Measurements from ENCODE around the gene ADAR. TPM values are rescaled to one million over a fixed set of nuclear protein-coding genes. Genes with fewer than 3 reads are reported as not detected.

ADAR gene
- total and polyA plus RNA-seq, 8 donors = 23.6 to 173 (median 57.7) TPM

DNA sequence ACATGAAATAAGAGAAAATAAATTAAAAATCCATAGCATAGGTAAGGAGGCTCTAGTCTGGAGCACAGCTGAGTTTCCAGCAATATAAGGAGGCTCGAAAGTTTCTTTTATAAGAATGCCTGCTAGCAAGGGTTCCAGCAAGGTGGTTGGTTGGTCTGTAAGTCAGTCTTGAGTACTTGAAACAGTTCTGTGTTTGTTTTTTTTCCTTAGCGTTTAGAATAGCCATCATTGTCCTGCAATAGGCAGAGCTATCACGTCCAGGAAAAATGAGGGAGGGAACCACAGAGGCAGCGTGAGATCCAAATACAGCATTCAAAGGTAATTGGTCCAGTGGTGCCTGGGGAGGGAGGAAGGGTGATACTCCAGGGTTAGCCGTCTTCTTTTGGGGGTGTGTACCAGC lies 57.9 kb downstream of the ADAR start:
- WGBS, 5 donors = 44 to 63% (median 47%) methylated on average over 5 of the region's 5 CpGs
- no peak overlapping the region for H3K4me3 ChIP-seq
- no peak for TF ChIP-seq EP300 (IDR thresholded peaks at IDR 0.05)
- TF ChIP-seq POLR2AphosphoS5 (IDR thresholded peaks at IDR 0.05) = no peak
- TF ChIP-seq, protein P1, sequence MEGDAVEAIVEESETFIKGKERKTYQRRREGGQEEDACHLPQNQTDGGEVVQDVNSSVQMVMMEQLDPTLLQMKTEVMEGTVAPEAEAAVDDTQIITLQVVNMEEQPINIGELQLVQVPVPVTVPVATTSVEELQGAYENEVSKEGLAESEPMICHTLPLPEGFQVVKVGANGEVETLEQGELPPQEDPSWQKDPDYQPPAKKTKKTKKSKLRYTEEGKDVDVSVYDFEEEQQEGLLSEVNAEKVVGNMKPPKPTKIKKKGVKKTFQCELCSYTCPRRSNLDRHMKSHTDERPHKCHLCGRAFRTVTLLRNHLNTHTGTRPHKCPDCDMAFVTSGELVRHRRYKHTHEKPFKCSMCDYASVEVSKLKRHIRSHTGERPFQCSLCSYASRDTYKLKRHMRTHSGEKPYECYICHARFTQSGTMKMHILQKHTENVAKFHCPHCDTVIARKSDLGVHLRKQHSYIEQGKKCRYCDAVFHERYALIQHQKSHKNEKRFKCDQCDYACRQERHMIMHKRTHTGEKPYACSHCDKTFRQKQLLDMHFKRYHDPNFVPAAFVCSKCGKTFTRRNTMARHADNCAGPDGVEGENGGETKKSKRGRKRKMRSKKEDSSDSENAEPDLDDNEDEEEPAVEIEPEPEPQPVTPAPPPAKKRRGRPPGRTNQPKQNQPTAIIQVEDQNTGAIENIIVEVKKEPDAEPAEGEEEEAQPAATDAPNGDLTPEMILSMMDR (IDR thresholded peaks at IDR 0.05) = no peak
- TF ChIP-seq POLR2A (IDR thresholded peaks at IDR 0.05) = no peak
- no peak overlapping the region for H3K27ac ChIP-seq
- H3K27me3 ChIP-seq = no peaks in the 10 kb centered on the region
- peaks cover 63 to 68% (median 65%) of the 10 kb centered on the region in 4 donors for H3K36me3 ChIP-seq
- intact Hi-C loops (cut with DNase I; ENCODE audit: low total_unique reads) = no loop called here
- H3K9me3 ChIP-seq = no peaks in the 10 kb centered on the region
- H3K4me1 ChIP-seq = peaks cover 11 to 68% (median 43%) of the 10 kb centered on the region in 4 donors
- no peak for DNase-seq

DNA sequence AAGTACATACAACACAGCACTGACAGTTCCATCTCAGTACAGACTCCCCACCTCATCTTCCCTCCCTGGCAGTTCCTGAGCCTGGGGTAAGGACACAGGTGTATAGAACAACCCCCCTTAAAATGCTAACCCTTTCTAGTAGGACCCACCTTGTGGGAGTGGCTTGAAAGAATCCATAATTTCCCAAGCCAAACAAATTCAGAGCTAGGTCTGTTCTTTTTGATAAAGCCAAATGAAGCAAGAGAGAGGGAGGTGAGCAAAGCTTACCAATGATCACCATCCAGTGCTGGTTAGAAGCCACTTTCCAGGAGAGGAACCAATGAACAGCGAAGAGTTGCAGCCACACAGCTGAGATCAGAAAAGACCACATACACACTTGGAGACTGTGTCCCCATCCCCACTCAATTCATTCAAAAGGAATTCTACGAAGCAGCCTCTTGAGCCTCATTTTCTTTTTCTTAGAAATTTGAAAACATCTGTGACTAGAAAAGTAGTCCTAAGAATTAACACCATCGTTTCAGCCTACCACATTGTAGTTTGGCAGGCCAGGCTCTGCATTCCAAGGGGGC lies 58.7 kb downstream of the ADAR start:
- H3K27me3 ChIP-seq = no peaks in the 10 kb centered on the region
- peaks cover 56 to 60% (median 57%) of the 10 kb centered on the region in 4 donors for H3K36me3 ChIP-seq
- no peaks in the 10 kb centered on the region for H3K9me3 ChIP-seq
- H3K27ac ChIP-seq = peak overlapping the region in 2 of 5 donors; percentile 36 to 58
- DNase-seq = no peak
- TF ChIP-seq EP300 (IDR thresholded peaks at IDR 0.05) (no peak), POLR2AphosphoS5 (IDR thresholded peaks at IDR 0.05) (no peak), POLR2A (IDR thresholded peaks at IDR 0.05) (no peak)
- TF ChIP-seq, protein P1 (IDR thresholded peaks at IDR 0.05) = no peak
- intact Hi-C loops (cut with DNase I; ENCODE audit: low total_unique reads) = no loop called here
- no peak overlapping the region for H3K4me3 ChIP-seq
- WGBS, 5 donors = 70 to 83% (median 79%) methylated on average over 3 of the region's 3 CpGs
- H3K4me1 ChIP-seq = peaks cover 11 to 64% (median 40%) of the 10 kb centered on the region in 4 donors

DNA sequence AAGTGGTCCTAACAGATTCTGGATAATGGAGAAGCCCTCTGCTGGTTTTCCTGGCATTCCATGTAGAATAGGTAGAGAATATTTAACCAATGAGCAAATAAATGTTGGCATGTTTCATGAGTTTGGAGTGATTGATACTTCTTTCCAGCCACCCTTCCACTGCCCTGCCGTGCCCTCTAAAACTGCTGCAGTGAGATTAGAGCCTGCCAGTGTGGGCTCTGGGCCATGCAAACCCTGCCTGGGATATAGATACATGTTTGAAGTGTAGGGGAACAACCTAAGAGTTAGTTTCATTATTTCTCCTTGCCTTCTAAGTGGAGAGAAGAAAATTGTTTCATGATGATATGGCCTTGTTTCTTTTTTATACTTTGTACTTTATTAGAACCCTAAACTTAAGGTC lies 60.0 kb downstream of the ADAR start:
- intact Hi-C loops (cut with DNase I; ENCODE audit: low total_unique reads) = no loop called here
- TF ChIP-seq POLR2AphosphoS5 (IDR thresholded peaks at IDR 0.05) (peak in 1 of 3 donors; percentile 27), POLR2A (IDR thresholded peaks at IDR 0.05) (no peak), EP300 (IDR thresholded peaks at IDR 0.05) (no peak)
- TF ChIP-seq, protein P1 (IDR thresholded peaks at IDR 0.05) = no peak
- H3K27me3 ChIP-seq = no peaks in the 10 kb centered on the region
- H3K36me3 ChIP-seq = peaks cover 43 to 48% (median 45%) of the 10 kb centered on the region in 4 donors
- peaks cover 11 to 53% (median 33%) of the 10 kb centered on the region in 4 donors for H3K4me1 ChIP-seq
- 13 to 31% (median 24%) methylated on average over 1 of the region's 1 CpG for WGBS, 5 donors
- H3K4me3 ChIP-seq = no peak overlapping the region
- peak; percentile 53 to 86 for DNase-seq
- peak overlapping the region in 3 of 5 donors; percentile 36 to 63 (median 58) for H3K27ac ChIP-seq
- H3K9me3 ChIP-seq = no peaks in the 10 kb centered on the region

DNA sequence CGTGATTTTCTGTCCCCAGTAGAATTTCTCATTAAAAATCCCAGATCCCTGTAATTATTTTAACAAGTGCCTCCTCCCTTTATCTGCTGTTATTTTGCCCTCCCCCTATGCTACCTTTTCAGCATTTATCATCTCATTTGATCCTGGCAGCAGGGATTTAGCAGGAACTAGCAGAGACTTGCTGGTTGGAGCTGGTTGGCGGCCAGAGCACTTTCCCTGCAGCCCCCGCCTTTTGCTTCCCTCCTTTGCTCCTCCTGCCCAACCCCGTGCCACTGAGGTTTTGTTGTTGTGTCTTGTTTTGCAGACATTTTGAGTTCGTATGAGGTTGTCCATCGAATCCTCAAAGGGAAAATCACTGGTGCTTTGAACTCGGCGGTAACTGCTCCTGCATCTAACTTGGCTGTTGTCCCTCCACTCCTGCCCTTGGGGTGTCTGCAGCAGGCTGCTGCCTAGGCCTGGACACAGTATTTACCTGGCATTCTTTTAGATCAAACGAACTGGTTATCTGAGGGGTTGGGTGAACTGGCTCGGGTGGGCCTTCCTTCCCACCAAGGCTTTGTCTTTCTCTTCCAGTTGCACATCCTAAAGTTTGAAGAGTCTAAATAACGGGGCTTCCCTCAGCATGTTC lies 60.8 kb downstream of the ADAR start:
- peaks cover 11 to 45% (median 30%) of the 10 kb centered on the region in 4 donors for H3K4me1 ChIP-seq
- H3K4me3 ChIP-seq = no peak overlapping the region
- H3K27ac ChIP-seq = peak overlapping the region in 4 of 5 donors; percentile 22 to 63 (median 47)
- intact Hi-C loops (cut with DNase I; ENCODE audit: low total_unique reads) = no loop called here
- DNase-seq = peak; percentile 30 to 33
- H3K27me3 ChIP-seq = no peaks in the 10 kb centered on the region
- no peaks in the 10 kb centered on the region for H3K9me3 ChIP-seq
- TF ChIP-seq, protein P1 (IDR thresholded peaks at IDR 0.05) = no peak
- TF ChIP-seq EP300 (IDR thresholded peaks at IDR 0.05) (no peak), POLR2A (IDR thresholded peaks at IDR 0.05) (no peak), POLR2AphosphoS5 (IDR thresholded peaks at IDR 0.05) (no peak)
- H3K36me3 ChIP-seq = peaks cover 35 to 40% (median 37%) of the 10 kb centered on the region in 4 donors
- WGBS, 5 donors = 32 to 61% (median 43%) methylated on average over 11 of the region's 11 CpGs

Data from stomach (tissue), 9 donors.